K562 (cell line): ENCODE results near the gene PITPNC1. TPM values are rescaled to one million over a fixed set of nuclear protein-coding genes. Genes with fewer than 3 reads are reported as not detected.
A peak's percentile ranks its signal among the peaks of the same experiment; 100 is the strongest.

Source experiments
- CEBPB ChIP-seq: fragments of 450-650 bp; IDR thresholded peaks from 2 replicates; pipeline ENCODE4 v1.6.1; 2016; ENCODE audit warnings: missing genetic modification characterization, missing compliant biosample characterization
- DEAF1 ChIP-seq: fragments of 450-650 bp; formaldehyde crosslinking; IDR thresholded peaks from 2 replicates; pipeline ENCODE4 v1.4.0; 2020; ENCODE audit warnings: mild to moderate bottlenecking, moderate library complexity
- HIVEP1 ChIP-seq: fragments of 250-450 bp; sonication (Bioruptor Pico); IDR thresholded peaks from 2 replicates; pipeline ENCODE4 v1.4.0; 2020; ENCODE audit warnings: mild to moderate bottlenecking
- MGA ChIP-seq: fragments of 450-650 bp; IDR thresholded peaks from 2 replicates; pipeline ENCODE4 v1.6.1; 2016; ENCODE audit warnings: mild to moderate bottlenecking, moderate library complexity
- NR3C1 ChIP-seq: sonication (generic); formaldehyde crosslinking; IDR thresholded peaks from 2 replicates; pipeline ENCODE4 v1.8.1; 2022; ENCODE audit warnings: missing genetic modification reagents
- PHB2 ChIP-seq: fragments of 450-650 bp; IDR thresholded peaks from 2 replicates; pipeline ENCODE4 v1.6.1; 2017; ENCODE audit warnings: low read depth
- SIN3A ChIP-seq, 2 experiments: fragments of 150-350 bp in 1 of 2; IDR thresholded peaks; 2 replicates each; pipeline ENCODE4 v1.6.1; 2011 to 2016; ENCODE audit warnings: borderline replicate concordance in 2 of 2, low read depth in 2 of 2, low read length in 2 of 2, mild to moderate bottlenecking in 2 of 2, moderate library complexity in 2 of 2; ENCODE audit not compliant: control insufficient read depth in 1 of 2
- SNRNP70 ChIP-seq: fragments of 200-400 bp; formaldehyde crosslinking; optimal IDR thresholded peaks from 2 replicates; pipeline ENCODE3; 2017; ENCODE audit warnings: low read depth, low read length
- TSHZ1 ChIP-seq: fragments of 250-450 bp; sonication (Bioruptor Pico); IDR thresholded peaks from 2 replicates; pipeline ENCODE4 v1.4.0; 2020; ENCODE audit warnings: mild to moderate bottlenecking, moderate library complexity
- polyA plus RNA-seq, 8 experiments: library from polyadenylated mRNA; depleted of rRNA in 4 of 8; stranded (reverse) in 5 of 8; unstranded in 3 of 8; fragments of >200 nt; fragmentation: Nextera tagmentation in 2 of 8; fragmentation: Illumina TruSeq in 1 of 8; extraction: Ambion mirVana in 2 of 8; extraction: Trizol in 1 of 8; gene quantifications; 2 replicates each; pipeline versions ENCODE4 v1.2.1 to v1.2.3, GENCODE V29; 2011 to 2014; ENCODE audit warnings: inconsistent platforms in 1 of 8, missing spikeins in 1 of 8
- total RNA-seq, 7 experiments: library from RNA; depleted of rRNA in 6 of 7; stranded (reverse); fragments of >200 nt in 6 of 7; fragmentation: Illumina TruSeq in 2 of 7; extraction: Trizol in 2 of 7; gene quantifications; 2 replicates each; pipeline versions ENCODE4 v1.2.1 to v1.2.3, GENCODE V29; 2011 to 2021; ENCODE audit warnings: low replicate concordance in 1 of 7

PITPNC1 gene
- total and polyA plus RNA-seq, 9 of the 15 experiments (the other 6 are each of a cell fraction or from before 2014, with no cell fraction given), result 0.11 to 1.1 (median 0.65) TPM

- TF ChIP-seq MGA, result no peak
- TF ChIP-seq TSHZ1, result no peak
- TF ChIP-seq DEAF1 (CRISPR knock-in tag), result no peak
- TF ChIP-seq CEBPB (tag), result 0 out of 2 replicates have a peak, but pooled peaks have one; percentile 5
- no peak for TF ChIP-seq PHB2
- TF ChIP-seq HIVEP1, result no peak
- peak; percentile 54 to 85; a peak in 2 of 4 replicates for TF ChIP-seq SIN3A (IDR thresholded peaks at IDR 0.05; ENCODE audit: borderline replicate concordance in 2 of 2, control insufficient read depth in 1 of 2, low read depth in 2 of 2, low read length in 2 of 2)
- no peak for TF ChIP-seq NR3C1 (CRISPR knock-in tag)
- no peak for TF ChIP-seq SNRNP70
Observed at GRCh38 chr17:67366193-67367157, 10.6 kb upstream of the PITPNC1 start, which contains the start of gene PSMD12 (continued).
